ENCODE measurements around the gene LMNTD1. TPM values are rescaled to one million over a fixed set of nuclear protein-coding genes. Genes with fewer than 3 reads are reported as not detected.
A peak's percentile ranks its signal among the peaks of the same experiment; 100 is the strongest.

Gene LMNTD1
- polyA plus RNA-seq, 1 experiment, result 0.76 TPM

- POLR2A ChIA-PET, result no interaction called here
- DNase-seq (ENCODE audit: low read depth), result no peak
- H3K36me3 ChIP-seq (ENCODE audit: control insufficient read depth, insufficient read depth, low read length), result no peaks in the 10 kb centered on the region
- CTCF ChIA-PET, result interaction anchor here (0.7 to 3.4 kb wide), 16 partner anchors 12 to 664 kb away, joined by 3 to 20 read pairs (median 3); partner anchors contain the start of gene RASSF8
- TF ChIP-seq, protein P1, sequence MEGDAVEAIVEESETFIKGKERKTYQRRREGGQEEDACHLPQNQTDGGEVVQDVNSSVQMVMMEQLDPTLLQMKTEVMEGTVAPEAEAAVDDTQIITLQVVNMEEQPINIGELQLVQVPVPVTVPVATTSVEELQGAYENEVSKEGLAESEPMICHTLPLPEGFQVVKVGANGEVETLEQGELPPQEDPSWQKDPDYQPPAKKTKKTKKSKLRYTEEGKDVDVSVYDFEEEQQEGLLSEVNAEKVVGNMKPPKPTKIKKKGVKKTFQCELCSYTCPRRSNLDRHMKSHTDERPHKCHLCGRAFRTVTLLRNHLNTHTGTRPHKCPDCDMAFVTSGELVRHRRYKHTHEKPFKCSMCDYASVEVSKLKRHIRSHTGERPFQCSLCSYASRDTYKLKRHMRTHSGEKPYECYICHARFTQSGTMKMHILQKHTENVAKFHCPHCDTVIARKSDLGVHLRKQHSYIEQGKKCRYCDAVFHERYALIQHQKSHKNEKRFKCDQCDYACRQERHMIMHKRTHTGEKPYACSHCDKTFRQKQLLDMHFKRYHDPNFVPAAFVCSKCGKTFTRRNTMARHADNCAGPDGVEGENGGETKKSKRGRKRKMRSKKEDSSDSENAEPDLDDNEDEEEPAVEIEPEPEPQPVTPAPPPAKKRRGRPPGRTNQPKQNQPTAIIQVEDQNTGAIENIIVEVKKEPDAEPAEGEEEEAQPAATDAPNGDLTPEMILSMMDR (IDR thresholded peaks at IDR 0.05; ENCODE audit: insufficient read depth, low read depth, low read length), result peak; percentile 81
- H3K4me3 ChIP-seq (ENCODE audit: low read depth, low read length), result no peak overlapping the region
- no peaks in the 10 kb centered on the region for H3K27me3 ChIP-seq (ENCODE audit: control insufficient read depth, insufficient read depth, low read length)
Measured at GRCh38 chr12:25436206-25437030, 116.7 kb downstream of the LMNTD1 start.

DNA sequence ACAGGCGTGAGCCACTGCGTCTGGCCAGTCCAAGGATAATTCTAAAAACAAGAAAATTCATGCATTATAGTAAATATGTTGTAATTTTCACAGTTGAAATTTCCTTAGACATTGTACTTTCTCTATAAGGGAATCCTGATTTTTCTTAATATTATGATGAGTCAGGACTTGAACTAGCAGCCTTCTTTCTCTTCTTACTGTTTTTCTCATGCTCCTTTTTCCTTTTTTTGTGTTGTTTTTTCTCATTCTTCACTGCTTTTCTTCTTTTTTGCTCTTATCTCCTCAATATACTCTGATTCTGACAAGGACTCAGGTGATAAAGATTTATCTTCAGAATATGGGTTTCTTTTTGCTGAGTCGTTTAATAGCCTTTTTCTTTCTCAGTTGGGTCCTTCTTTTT is 117.7 kb downstream of the LMNTD1 start:
- POLR2A ChIA-PET, result no interaction called here
- H3K36me3 ChIP-seq (ENCODE audit: control insufficient read depth, insufficient read depth, low read length), result no peaks in the 10 kb centered on the region
- TF ChIP-seq, protein P1 (IDR thresholded peaks at IDR 0.05; ENCODE audit: insufficient read depth, low read depth, low read length), result no peak

GRCh38 chr12:25434515-25434914 is 118.6 kb downstream of the LMNTD1 start:
- CTCF ChIA-PET, result interaction anchor here (1.0 to 3.4 kb wide), 2 partner anchors 11 to 123 kb away, joined by 3 to 17 read pairs; no protein-coding TSS in a partner anchor
- no peak for DNase-seq (ENCODE audit: low read depth)
- no peak overlapping the region for H3K4me3 ChIP-seq (ENCODE audit: low read depth, low read length)
- no peaks in the 10 kb centered on the region for H3K36me3 ChIP-seq (ENCODE audit: control insufficient read depth, insufficient read depth, low read length)
- POLR2A ChIA-PET, result no interaction called here
- H3K27me3 ChIP-seq (ENCODE audit: control insufficient read depth, insufficient read depth, low read length), result no peaks in the 10 kb centered on the region
- TF ChIP-seq, protein P1 (IDR thresholded peaks at IDR 0.05; ENCODE audit: insufficient read depth, low read depth, low read length), result no peak

More for the DNA sequence above, 117.7 kb downstream of the LMNTD1 start:
- no peaks in the 10 kb centered on the region for H3K27me3 ChIP-seq (ENCODE audit: control insufficient read depth, insufficient read depth, low read length)
- CTCF ChIA-PET, result interaction anchor here (0.7 to 3.4 kb wide), 8 partner anchors 11 to 665 kb away, joined by 3 to 20 read pairs (median 3); no protein-coding TSS in a partner anchor
- DNase-seq (ENCODE audit: low read depth), result no peak
- H3K4me3 ChIP-seq (ENCODE audit: low read depth, low read length), result no peak overlapping the region

DNA sequence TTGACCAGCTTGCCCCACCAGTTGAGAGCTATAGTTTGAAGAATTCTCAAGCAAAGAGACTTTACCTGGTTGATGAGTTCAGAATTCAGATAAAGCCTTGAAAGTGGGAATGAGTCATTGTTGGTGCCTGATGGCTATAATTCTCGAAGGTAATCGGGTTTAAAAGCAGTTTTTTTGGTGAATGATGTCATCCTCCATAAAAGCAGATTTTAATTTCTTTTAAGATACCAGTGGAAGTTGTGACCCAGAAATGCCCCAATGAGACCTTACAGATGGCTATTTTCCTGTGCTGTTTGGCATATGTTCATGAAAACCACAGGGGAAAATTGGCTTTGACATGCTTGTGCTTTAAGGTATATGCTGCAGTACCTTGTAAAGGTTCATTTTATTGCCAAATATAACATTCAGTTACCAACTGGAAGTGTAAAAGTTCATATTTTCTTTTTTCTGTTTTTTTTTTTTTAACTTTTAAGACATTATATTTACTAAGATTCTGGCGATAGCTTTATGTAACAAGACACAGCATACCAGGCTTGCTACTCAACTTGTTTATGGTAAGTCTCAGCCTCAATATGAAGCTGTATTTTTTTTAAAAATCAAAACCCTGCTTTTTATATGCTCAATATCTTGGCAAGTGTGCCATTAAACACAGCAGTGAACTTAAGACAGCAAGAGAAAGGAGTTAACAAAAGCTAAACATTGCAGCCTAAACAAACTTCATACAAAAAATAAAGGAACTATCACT is 119.3 kb downstream of the LMNTD1 start:
- Histone ChIP-seq H3K27me3 (ENCODE audit: control insufficient read depth, insufficient read depth, low read length) (no peaks in the 10 kb centered on the region), H3K4me3 (ENCODE audit: low read depth, low read length) (no peak overlapping the region), H3K36me3 (ENCODE audit: control insufficient read depth, insufficient read depth, low read length) (no peaks in the 10 kb centered on the region)
- ChIA-PET POLR2A (no interaction called here), CTCF (interaction anchor here (1.0 to 3.4 kb wide), 3 partner anchors 10 to 526 kb away, joined by 3 to 17 read pairs (median 3); no protein-coding TSS in a partner anchor)
- DNase-seq (ENCODE audit: low read depth), result peak; percentile 44
- TF ChIP-seq, protein P1 (IDR thresholded peaks at IDR 0.05; ENCODE audit: insufficient read depth, low read depth, low read length), result no peak

GRCh38 chr12:25433024-25433423 is 120.1 kb downstream of the LMNTD1 start:
- ChIA-PET CTCF (interaction anchor here (0.6 to 1.4 kb wide), 4 partner anchors 9 to 526 kb away, joined by 3 read pairs; no protein-coding TSS in a partner anchor), POLR2A (no interaction called here)
- no peaks in the 10 kb centered on the region for H3K36me3 ChIP-seq (ENCODE audit: control insufficient read depth, insufficient read depth, low read length)
- TF ChIP-seq, protein P1 (IDR thresholded peaks at IDR 0.05; ENCODE audit: insufficient read depth, low read depth, low read length), result no peak
- DNase-seq (ENCODE audit: low read depth), result no peak
- no peak overlapping the region for H3K4me3 ChIP-seq (ENCODE audit: low read depth, low read length)
- H3K27me3 ChIP-seq (ENCODE audit: control insufficient read depth, insufficient read depth, low read length), result no peaks in the 10 kb centered on the region

Data from BJ (cell line).